Measurements from ENCODE around the gene TRNP1. TPM values are rescaled to one million over a fixed set of nuclear protein-coding genes. Genes with fewer than 3 reads are reported as not detected.
A peak's percentile ranks its signal among the peaks of the same experiment; 100 is the strongest.

TRNP1 gene
- total RNA-seq, 1 donor, result 19.1 TPM

GRCh38 chr1:27026621-27027574, 33.4 kb downstream of the TRNP1 start:
- no peak overlapping the region for H3K4me3 ChIP-seq (ENCODE audit: low read depth, low read length)
- DNase-seq (ENCODE audit: low read depth), result peak; percentile 82
- no peak for TF ChIP-seq CTCF (IDR thresholded peaks at IDR 0.05; ENCODE audit: insufficient read depth, low read length)

GRCh38 chr1:27027575-27028250, 34.2 kb downstream of the TRNP1 start:
- peak; percentile 55 for DNase-seq (ENCODE audit: low read depth)
- H3K4me3 ChIP-seq (ENCODE audit: low read depth, low read length), result no peak overlapping the region
- TF ChIP-seq CTCF (IDR thresholded peaks at IDR 0.05; ENCODE audit: insufficient read depth, low read length), result no peak

- DNase-seq (ENCODE audit: low read depth), result no peak
- no peak overlapping the region for H3K4me3 ChIP-seq (ENCODE audit: low read depth, low read length)
- no peak for TF ChIP-seq CTCF (IDR thresholded peaks at IDR 0.05; ENCODE audit: insufficient read depth, low read length)
These were observed 36.0 kb downstream of the TRNP1 start for GRCh38 chr1:27029517-27029916.

GRCh38 chr1:27031235-27032118, 38.0 kb downstream of the TRNP1 start:
- no peak for TF ChIP-seq CTCF (IDR thresholded peaks at IDR 0.05; ENCODE audit: insufficient read depth, low read length)
- peak overlapping the region; percentile 33 for H3K4me3 ChIP-seq (ENCODE audit: low read depth, low read length)
- peak; percentile 52 for DNase-seq (ENCODE audit: low read depth)

GRCh38 chr1:27032119-27032461, 38.6 kb downstream of the TRNP1 start:
- DNase-seq (ENCODE audit: low read depth), result no peak
- no peak for TF ChIP-seq CTCF (IDR thresholded peaks at IDR 0.05; ENCODE audit: insufficient read depth, low read length)
- H3K4me3 ChIP-seq (ENCODE audit: low read depth, low read length), result no peak overlapping the region

GRCh38 chr1:27033043-27033746, 39.7 kb downstream of the TRNP1 start:
- no peak for TF ChIP-seq CTCF (IDR thresholded peaks at IDR 0.05; ENCODE audit: insufficient read depth, low read length)
- no peak for DNase-seq (ENCODE audit: low read depth)
- no peak overlapping the region for H3K4me3 ChIP-seq (ENCODE audit: low read depth, low read length)

Measured in fibroblast of the aortic adventitia (primary cell).